Upper lobe of right lung (tissue), 1 donor: ENCODE data around the gene KNL1. TPM values are rescaled to one million over a fixed set of nuclear protein-coding genes. Genes with fewer than 3 reads are reported as not detected.

Experiments used
- ATAC-seq: fragments of 200-7000 bp; cut with Tn5 transposase; one replicate; pipeline ENCODE4 v1.9.1; 2020; ENCODE audit warnings: mild to moderate bottlenecking, moderate library complexity
- DNase-seq: peaks from one replicate; pipeline ENCODE4 v3.0.0-alpha.2; 2020
- H3K27ac ChIP-seq: fragments of 200-600 bp; one replicate; pipeline ENCODE4 v1.8.0; 2022
- H3K27me3 ChIP-seq: fragments of 200-600 bp; one replicate; pipeline ENCODE4 v1.8.0; 2022; ENCODE audit warnings: mild to moderate bottlenecking
- H3K36me3 ChIP-seq: fragments of 200-600 bp; one replicate; pipeline ENCODE4 v1.8.0; 2022
- H3K4me1 ChIP-seq: fragments of 200-600 bp; one replicate; pipeline ENCODE4 v1.8.0; 2022
- H3K4me3 ChIP-seq: fragments of 200-600 bp; one replicate; pipeline ENCODE4 v1.8.0; 2022; ENCODE audit warnings: mild to moderate bottlenecking
- H3K9me3 ChIP-seq: fragments of 200-600 bp; one replicate; pipeline ENCODE4 v1.8.0; 2022
- CTCF ChIP-seq: fragments of 200-600 bp; IDR thresholded peaks from one replicate; pipeline ENCODE4 v1.8.0; 2022; ENCODE audit warnings: antibody characterized with exemption
- intact Hi-C: fragments of 100-400 bp; cut with DNase I; formaldehyde crosslinking; loops from one replicate; pipeline ENCODE4 v1.11.0; 2022
- total RNA-seq: library from RNA; stranded (reverse); fragmentation: NEBNext Ultra II Directional; extraction: Animal tissue kit (Norgen Biotek cat#: 25700); gene quantifications from one replicate; pipeline ENCODE4 v1.2.1, GENCODE V29; 2021
- donor health status: DM: no; HTN: yes; CAD: no; lungs with severe emphysema.

The KNL1 gene
- total RNA-seq, 1 donor from 2014 or later, result 0.61 TPM

GRCh38 chr15:40554161-40554525, 39.9 kb upstream of the KNL1 start:
- Histone ChIP-seq H3K4me3 (no peak overlapping the region), H3K27ac (no peak overlapping the region)

GRCh38 chr15:40555876-40556275, 38.2 kb upstream of the KNL1 start:
- H3K27ac ChIP-seq, result no peak overlapping the region
- H3K9me3 ChIP-seq, result no peaks in the 10 kb centered on the region
- no peak for ATAC-seq
- H3K27me3 ChIP-seq, result no peaks in the 10 kb centered on the region
- no peak for DNase-seq
- no peak for TF ChIP-seq CTCF
- H3K36me3 ChIP-seq, result peaks cover 33% of the 10 kb centered on the region
- H3K4me3 ChIP-seq, result no peak overlapping the region
- intact Hi-C loops, result no loop called here
- H3K4me1 ChIP-seq, result no peaks in the 10 kb centered on the region

More at GRCh38 chr15:40554161-40554525, 39.9 kb upstream of the KNL1 start:
- peaks cover 42% of the 10 kb centered on the region for H3K36me3 ChIP-seq
- no peaks in the 10 kb centered on the region for H3K4me1 ChIP-seq
- DNase-seq (no peak), ATAC-seq (no peak)
- H3K27me3 ChIP-seq, result no peaks in the 10 kb centered on the region
- no peak for TF ChIP-seq CTCF
- intact Hi-C loops, result no loop called here
- H3K9me3 ChIP-seq, result no peaks in the 10 kb centered on the region

- peaks cover 26% of the 10 kb centered on the region for H3K36me3 ChIP-seq
- peaks cover 2% of the 10 kb centered on the region for H3K4me1 ChIP-seq
- no peaks in the 10 kb centered on the region for H3K27me3 ChIP-seq
- H3K27ac ChIP-seq, result no peak overlapping the region
- no peaks in the 10 kb centered on the region for H3K9me3 ChIP-seq
- DNase-seq (no peak), ATAC-seq (no peak)
- intact Hi-C loops, result no loop called here
- no peak for TF ChIP-seq CTCF
- no peak overlapping the region for H3K4me3 ChIP-seq
These were observed 34.9 kb upstream of the KNL1 start for GRCh38 chr15:40558952-40559742.

- DNase-seq (no peak), ATAC-seq (no peak)
- H3K27me3 ChIP-seq, result no peaks in the 10 kb centered on the region
- no peak overlapping the region for H3K4me3 ChIP-seq
- no peak overlapping the region for H3K27ac ChIP-seq
- peaks cover 3% of the 10 kb centered on the region for H3K36me3 ChIP-seq
- no peak for TF ChIP-seq CTCF
- no peaks in the 10 kb centered on the region for H3K9me3 ChIP-seq
- intact Hi-C loops, result no loop called here
- H3K4me1 ChIP-seq, result peaks cover 8% of the 10 kb centered on the region
These were observed 31.4 kb upstream of the KNL1 start for GRCh38 chr15:40562691-40563090.

GRCh38 chr15:40563426-40563825, 30.6 kb upstream of the KNL1 start:
- no peak for TF ChIP-seq CTCF
- no peaks in the 10 kb centered on the region for H3K9me3 ChIP-seq
- H3K36me3 ChIP-seq, result peaks cover 3% of the 10 kb centered on the region
- no peak overlapping the region for H3K27ac ChIP-seq
- no peak for ATAC-seq
- H3K27me3 ChIP-seq, result no peaks in the 10 kb centered on the region
- peaks cover 10% of the 10 kb centered on the region for H3K4me1 ChIP-seq
- no peak for DNase-seq
- H3K4me3 ChIP-seq, result no peak overlapping the region
- intact Hi-C loops, result no loop called here
